ENCODE measurements around the gene ZBTB17.

GRCh38 chr1:15916417-15916816 is 59.5 kb downstream of the ZBTB17 start:
- TF ChIP-seq NFE2L1 (CRISPR knock-in tag; IDR thresholded peaks at IDR 0.05) (no peak), FOXP1 (CRISPR knock-in tag; IDR thresholded peaks at IDR 0.05; ENCODE audit: borderline replicate concordance) (no peak), JUN (CRISPR knock-in tag; IDR thresholded peaks at IDR 0.05) (no peak), MAX (CRISPR knock-in tag; IDR thresholded peaks at IDR 0.05) (no peak), ZNF121 (CRISPR knock-in tag; IDR thresholded peaks at IDR 0.05) (no peak), CBFB (CRISPR knock-in tag; IDR thresholded peaks at IDR 0.05; ENCODE audit: low read depth) (no peak), CTCF (IDR thresholded peaks at IDR 0.05) (no peak), RELA (CRISPR knock-in tag; IDR thresholded peaks at IDR 0.05; ENCODE audit: borderline replicate concordance) (no peak), ELF4 (CRISPR knock-in tag; IDR thresholded peaks at IDR 0.05; ENCODE audit: low read depth) (no peak), FOXK1 (CRISPR knock-in tag; IDR thresholded peaks at IDR 0.05) (no peak), CREB1 (CRISPR knock-in tag; IDR thresholded peaks at IDR 0.05) (no peak)

Data from WTC11 (cell line).